Loucy (cell line): ENCODE measurements around the gene MAML3.
A peak's percentile ranks its signal among the peaks of the same experiment; 100 is the strongest.

Source experiments
- H2AFZ ChIP-seq: fragments of 200-600 bp; sonication (generic); 2 replicates; pipeline ENCODE4 v1.6.0; 2016; ENCODE audit warnings: antibody characterized with exemption, mild to moderate bottlenecking, low read length, moderate library complexity
- H3F3A ChIP-seq: fragments of 200-600 bp; 2 replicates; pipeline ENCODE4 v1.6.0; 2016; ENCODE audit warnings: antibody characterized with exemption, low read depth, mild to moderate bottlenecking
- H3K27me3 ChIP-seq: fragments of 200-600 bp; sonication (generic); 2 replicates; pipeline ENCODE4 v1.6.1; 2014; ENCODE audit warnings: low read length, mild to moderate bottlenecking; ENCODE audit not compliant: insufficient read depth, poor library complexity, severe bottlenecking
- H3K36me3 ChIP-seq: fragments of 200-600 bp; sonication (generic); 2 replicates; pipeline ENCODE4 v1.6.1; 2016; ENCODE audit warnings: low read length; ENCODE audit not compliant: insufficient read depth
- H3K4me1 ChIP-seq: fragments of 200-600 bp; sonication (generic); 2 replicates; pipeline ENCODE4 v1.5.1; 2014; ENCODE audit warnings: low read length, mild to moderate bottlenecking; ENCODE audit not compliant: insufficient read depth, poor library complexity, severe bottlenecking
- H3K4me2 ChIP-seq: fragments of 200-600 bp; sonication (generic); 2 replicates; pipeline ENCODE4 v1.6.0; 2014; ENCODE audit warnings: antibody characterized with exemption, low read length, low read depth, mild to moderate bottlenecking; ENCODE audit not compliant: poor library complexity, severe bottlenecking
- H3K4me3 ChIP-seq: fragments of 200-600 bp; sonication (generic); 2 replicates; pipeline ENCODE4 v1.5.1; 2014; ENCODE audit warnings: low read length, mild to moderate bottlenecking, mixed read lengths; ENCODE audit not compliant: poor library complexity, severe bottlenecking
- H3K79me2 ChIP-seq: fragments of 200-600 bp; sonication (generic); 2 replicates; pipeline ENCODE4 v1.6.1; 2014; ENCODE audit warnings: low read length; ENCODE audit not compliant: insufficient read depth
- H3K9ac ChIP-seq: fragments of 200-600 bp; sonication (generic); 2 replicates; pipeline ENCODE4 v1.6.0; 2014; ENCODE audit warnings: mild to moderate bottlenecking, low read depth, low read length, moderate library complexity; ENCODE audit not compliant: poor library complexity, severe bottlenecking
- H3K9me2 ChIP-seq: fragments of 200-600 bp; sonication (generic); replicated peaks from 2 replicates; pipeline ENCODE4 v1.6.1; 2016; ENCODE audit warnings: low read depth, low read length, mixed read lengths
- H3K9me3 ChIP-seq: fragments of 200-600 bp; sonication (generic); 2 replicates; pipeline ENCODE4 v1.6.1; 2014; ENCODE audit warnings: mild to moderate bottlenecking, antibody characterized with exemption, low read length, low read depth; ENCODE audit not compliant: insufficient read depth
- H4K20me1 ChIP-seq: fragments of 200-600 bp; sonication (generic); 2 replicates; pipeline ENCODE4 v1.6.0; 2014; ENCODE audit warnings: antibody characterized with exemption, low read length, mild to moderate bottlenecking; ENCODE audit not compliant: insufficient read depth, poor library complexity, severe bottlenecking
- EZH2phosphoT487 ChIP-seq: fragments of 200-600 bp; IDR thresholded peaks from 2 replicates; pipeline ENCODE4 v1.6.1; 2018; ENCODE audit warnings: antibody characterized with exemption, mild to moderate bottlenecking, moderate library complexity, borderline replicate concordance
- TF ChIP-seq, protein P1 (sequence below): fragments of 200-600 bp; sonication (generic); conservative IDR thresholded peaks from 2 replicates; pipeline ENCODE4 v1.5.1; 2014; ENCODE audit warnings: mild to moderate bottlenecking, antibody characterized with exemption, low read length

Gene MAML3

GRCh38 chr4:140048419-140048995 lies 105.5 kb downstream of the MAML3 start:
- peak overlapping the region; percentile 73 for H3K4me3 ChIP-seq
- TF ChIP-seq, protein P1, sequence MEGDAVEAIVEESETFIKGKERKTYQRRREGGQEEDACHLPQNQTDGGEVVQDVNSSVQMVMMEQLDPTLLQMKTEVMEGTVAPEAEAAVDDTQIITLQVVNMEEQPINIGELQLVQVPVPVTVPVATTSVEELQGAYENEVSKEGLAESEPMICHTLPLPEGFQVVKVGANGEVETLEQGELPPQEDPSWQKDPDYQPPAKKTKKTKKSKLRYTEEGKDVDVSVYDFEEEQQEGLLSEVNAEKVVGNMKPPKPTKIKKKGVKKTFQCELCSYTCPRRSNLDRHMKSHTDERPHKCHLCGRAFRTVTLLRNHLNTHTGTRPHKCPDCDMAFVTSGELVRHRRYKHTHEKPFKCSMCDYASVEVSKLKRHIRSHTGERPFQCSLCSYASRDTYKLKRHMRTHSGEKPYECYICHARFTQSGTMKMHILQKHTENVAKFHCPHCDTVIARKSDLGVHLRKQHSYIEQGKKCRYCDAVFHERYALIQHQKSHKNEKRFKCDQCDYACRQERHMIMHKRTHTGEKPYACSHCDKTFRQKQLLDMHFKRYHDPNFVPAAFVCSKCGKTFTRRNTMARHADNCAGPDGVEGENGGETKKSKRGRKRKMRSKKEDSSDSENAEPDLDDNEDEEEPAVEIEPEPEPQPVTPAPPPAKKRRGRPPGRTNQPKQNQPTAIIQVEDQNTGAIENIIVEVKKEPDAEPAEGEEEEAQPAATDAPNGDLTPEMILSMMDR = no peak
- TF ChIP-seq EZH2phosphoT487 = no peak

DNA sequence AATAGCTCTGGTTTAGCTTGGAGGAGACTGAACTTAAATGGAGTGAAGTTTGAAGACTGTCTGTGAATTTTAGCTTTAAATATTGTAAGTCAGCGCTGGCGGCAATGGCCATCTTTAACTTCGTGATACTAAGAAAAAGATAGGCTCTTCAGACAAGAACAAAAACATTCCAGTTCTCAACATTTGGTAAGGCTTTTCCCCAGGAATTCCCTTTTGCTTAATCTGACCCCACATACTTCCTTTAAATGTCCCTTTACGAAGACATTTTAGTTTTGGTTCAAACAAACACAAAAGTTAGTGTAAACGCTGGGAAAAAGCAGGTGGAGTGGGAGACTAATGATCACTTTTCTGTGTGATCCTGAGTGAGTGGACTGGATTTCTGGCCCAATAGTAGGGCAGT lies 106.2 kb downstream of the MAML3 start:
- no peaks in the 10 kb centered on the region for H3K36me3 ChIP-seq
- no peaks in the 10 kb centered on the region for H3K9me2 ChIP-seq
- peaks cover 69% of the 10 kb centered on the region for H3K79me2 ChIP-seq
- H3K4me3 ChIP-seq = no peak overlapping the region
- H2AFZ ChIP-seq = no peak overlapping the region
- peak overlapping the region; percentile 68 for H3K9ac ChIP-seq
- peaks cover 11% of the 10 kb centered on the region; the same call in 1 of the 2 replicates for H3F3A ChIP-seq
- no peaks in the 10 kb centered on the region for H4K20me1 ChIP-seq
- TF ChIP-seq, protein P1 = no peak
- no peak for TF ChIP-seq EZH2phosphoT487
- peak overlapping the region; percentile 76 for H3K4me2 ChIP-seq
- peaks cover 86% of the 10 kb centered on the region for H3K4me1 ChIP-seq
- no peaks in the 10 kb centered on the region for H3K9me3 ChIP-seq
- no peaks in the 10 kb centered on the region for H3K27me3 ChIP-seq

More at GRCh38 chr4:140048419-140048995, 105.5 kb downstream of the MAML3 start:
- H2AFZ ChIP-seq = no peak overlapping the region
- peaks cover 70% of the 10 kb centered on the region for H3K79me2 ChIP-seq
- H3K27me3 ChIP-seq = no peaks in the 10 kb centered on the region
- H3K36me3 ChIP-seq = no peaks in the 10 kb centered on the region
- no peaks in the 10 kb centered on the region for H4K20me1 ChIP-seq
- H3K9me2 ChIP-seq = no peaks in the 10 kb centered on the region
- H3K4me1 ChIP-seq = peaks cover 86% of the 10 kb centered on the region
- H3F3A ChIP-seq = peaks cover 11% of the 10 kb centered on the region; the same call in 1 of the 2 replicates
- no peaks in the 10 kb centered on the region for H3K9me3 ChIP-seq
- H3K9ac ChIP-seq = peak overlapping the region; percentile 68
- peak overlapping the region; percentile 76 for H3K4me2 ChIP-seq

- Histone ChIP-seq H3K4me3 (no peak overlapping the region), H3K9me2 (no peaks in the 10 kb centered on the region), H2AFZ (no peak overlapping the region), H3K36me3 (no peaks in the 10 kb centered on the region), H3K9ac (no peak overlapping the region), H3K9me3 (no peaks in the 10 kb centered on the region), H3K79me2 (peaks cover 74% of the 10 kb centered on the region), H3K27me3 (no peaks in the 10 kb centered on the region), H4K20me1 (no peaks in the 10 kb centered on the region), H3F3A (peaks cover 11% of the 10 kb centered on the region; the same call in 1 of the 2 replicates), H3K4me2 (no peak overlapping the region), H3K4me1 (peaks cover 89% of the 10 kb centered on the region)
- no peak for TF ChIP-seq EZH2phosphoT487
- TF ChIP-seq, protein P1 = no peak
Measured at GRCh38 chr4:140047017-140047640, 106.9 kb downstream of the MAML3 start.
